GM19397 (cell line): ENCODE results near the gene ADAP1.
"Not testable (repeated sequence)": the region's sequence is repeated elsewhere in the genome, so short reads cannot be mapped to it uniquely, and the experiment has no call there.

Source experiments
- ATAC-seq: cut with Tn5 transposase; IDR thresholded peaks from one replicate; pipeline ENCODE4 v1.9.1; 2021; ENCODE audit warnings: mild to moderate bottlenecking, moderate library complexity; ENCODE audit not compliant: unreplicated experiment

The ADAP1 gene

DNA sequence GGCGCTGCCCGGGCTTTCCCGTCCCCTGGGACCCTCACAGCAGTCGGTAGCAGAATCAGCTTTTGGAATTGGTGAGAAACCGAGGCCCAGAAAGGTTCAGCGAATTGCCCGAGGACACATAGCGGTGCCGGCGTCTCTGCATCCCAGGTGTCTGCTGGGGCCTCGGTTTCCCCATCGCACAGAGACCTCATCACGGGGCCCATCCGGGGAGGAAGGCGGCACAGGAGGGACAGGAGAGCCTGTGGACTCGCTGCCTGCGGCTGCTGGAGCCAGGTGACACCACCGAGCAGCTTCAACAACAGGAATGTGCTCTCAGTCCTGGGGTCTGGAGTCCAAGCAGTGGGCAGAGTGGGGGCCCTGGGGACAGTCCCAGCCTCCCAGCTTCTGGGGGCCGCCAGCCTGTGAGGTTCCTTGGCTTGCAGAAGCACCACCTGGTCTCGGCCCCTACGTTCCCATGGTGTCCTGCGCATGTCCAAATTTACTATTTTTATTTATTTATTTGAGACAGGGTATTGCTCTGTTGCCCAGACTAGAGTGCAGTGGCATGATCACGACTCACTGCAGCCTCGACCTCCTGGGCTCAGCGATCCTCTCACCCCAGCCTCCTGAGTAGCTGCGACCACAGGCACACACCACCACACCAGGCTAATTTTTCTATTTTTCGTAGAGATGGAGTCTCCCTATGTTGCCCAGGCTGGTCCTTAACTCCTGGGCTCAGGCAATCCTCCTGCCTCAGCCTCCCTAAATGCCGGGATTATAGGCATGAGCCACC is 21.4 kb upstream of the ADAP1 start:
- ATAC-seq, result no peak

DNA sequence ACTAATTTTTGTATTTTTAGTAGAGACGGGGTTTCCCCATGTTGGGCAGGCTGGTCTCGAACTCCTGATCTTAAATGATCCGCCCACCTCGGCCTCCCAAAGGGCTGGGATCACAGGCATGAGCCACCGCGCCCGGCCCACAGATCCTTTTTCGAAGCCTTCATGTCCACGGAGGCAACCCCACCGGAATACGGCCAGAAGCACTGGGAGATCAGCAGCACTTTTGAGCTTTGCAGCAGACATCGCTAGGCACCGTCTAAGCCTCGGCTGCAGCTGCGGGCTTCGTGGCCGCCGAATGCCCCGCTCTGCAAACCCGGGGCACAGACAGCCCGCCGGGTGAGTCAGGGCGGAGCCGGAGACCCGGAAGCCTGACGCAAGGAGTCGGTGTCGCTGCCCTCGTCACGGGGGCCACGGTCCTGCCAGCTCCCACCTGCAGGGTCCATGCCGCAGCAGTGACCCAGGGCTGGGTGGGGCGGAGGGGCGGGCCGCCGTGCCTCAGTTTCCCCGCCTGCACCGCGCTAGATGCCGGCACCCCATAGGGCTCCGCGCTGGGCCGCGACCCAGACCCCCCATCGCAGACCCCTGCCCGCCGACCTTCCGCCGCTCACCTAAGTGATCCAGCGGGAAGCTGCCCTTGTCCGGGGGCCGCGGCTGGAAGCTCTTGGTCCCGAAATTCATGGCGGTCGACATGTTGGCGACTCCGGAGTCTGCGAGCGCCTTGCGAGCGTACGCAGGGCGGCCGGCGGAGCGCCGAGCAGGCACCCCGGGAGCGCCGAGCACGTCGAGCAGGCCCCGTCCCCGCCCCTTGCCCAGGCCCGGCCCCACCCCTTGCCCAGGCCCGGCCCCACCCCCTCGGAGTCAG is 20.6 kb upstream of the ADAP1 start, which contains the start of gene COX19:
Gene COX19 (minus strand): TSS at position 730 of the 862 bp plus-strand sequence. CDS start 40 bp downstream, at position 690.
- peak; percentile 71 for ATAC-seq

DNA sequence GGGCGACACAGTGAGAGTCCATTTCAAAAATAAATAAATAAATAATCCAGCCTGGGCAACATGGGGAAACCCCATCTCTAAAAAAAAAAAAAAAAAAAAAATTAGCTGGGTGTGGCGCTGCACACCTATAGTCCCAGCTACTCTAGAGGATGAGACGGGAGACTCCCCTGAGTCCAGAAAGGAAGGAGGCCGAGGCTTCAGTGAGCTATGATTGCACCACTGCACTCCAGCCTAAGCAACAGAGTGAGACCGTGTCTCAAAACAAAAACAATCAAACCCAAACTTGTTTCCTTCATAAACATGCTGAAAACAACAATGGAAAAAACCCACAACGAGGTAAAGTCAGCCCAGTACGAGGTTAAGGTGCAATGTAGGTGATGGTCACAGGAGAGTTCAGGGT is 19.7 kb upstream of the ADAP1 start:
- no peak for ATAC-seq

DNA sequence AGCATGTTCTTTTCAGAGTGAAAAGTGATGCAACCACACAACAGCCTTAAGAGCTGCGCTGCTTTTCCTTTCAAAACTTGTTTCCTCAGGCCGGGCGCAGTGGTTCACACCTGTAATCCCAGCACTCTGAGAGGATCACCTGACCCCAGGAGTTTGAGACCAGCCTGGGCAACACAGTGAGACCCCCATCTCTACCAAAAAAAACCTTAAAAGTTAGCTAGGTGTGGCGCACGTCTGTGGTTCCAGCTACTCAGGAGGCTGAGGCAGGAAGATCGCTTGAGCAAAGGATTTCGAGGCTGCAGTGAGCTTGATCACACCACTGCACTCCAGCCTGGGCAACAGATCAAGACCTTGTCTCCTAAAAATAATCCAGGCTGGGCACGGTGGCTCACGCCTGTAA is 18.8 kb upstream of the ADAP1 start:
- no peak for ATAC-seq

DNA sequence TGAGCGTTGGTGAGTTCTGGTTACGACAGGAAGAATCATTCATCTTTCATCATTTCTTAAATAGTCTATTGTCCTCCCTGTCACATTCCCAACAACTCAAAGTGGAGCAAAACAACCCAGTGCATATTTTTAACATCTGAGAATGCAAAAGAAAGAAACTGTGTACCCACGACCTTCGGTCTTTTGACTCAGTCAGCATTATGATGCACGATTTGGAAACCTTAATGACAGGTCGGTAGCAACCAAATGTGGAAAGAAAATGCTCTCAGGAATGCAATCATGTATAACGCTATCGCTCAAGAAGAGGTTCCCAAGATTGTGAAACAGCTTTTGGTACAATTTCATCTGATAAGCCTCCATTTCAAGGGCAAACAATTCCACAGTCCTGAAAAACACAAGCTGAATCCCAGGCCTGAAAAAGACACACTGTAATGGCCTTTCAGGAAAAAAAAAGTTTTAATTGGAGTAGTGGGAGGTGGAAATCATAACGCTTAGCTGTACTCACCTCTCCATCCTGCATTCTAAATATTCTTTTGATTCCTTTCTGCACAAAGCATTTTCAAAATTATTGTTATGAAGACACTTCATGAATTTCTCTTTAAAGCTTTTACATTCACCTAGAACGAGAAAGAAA is 18.3 kb upstream of the ADAP1 start:
- ATAC-seq, result no peak

DNA sequence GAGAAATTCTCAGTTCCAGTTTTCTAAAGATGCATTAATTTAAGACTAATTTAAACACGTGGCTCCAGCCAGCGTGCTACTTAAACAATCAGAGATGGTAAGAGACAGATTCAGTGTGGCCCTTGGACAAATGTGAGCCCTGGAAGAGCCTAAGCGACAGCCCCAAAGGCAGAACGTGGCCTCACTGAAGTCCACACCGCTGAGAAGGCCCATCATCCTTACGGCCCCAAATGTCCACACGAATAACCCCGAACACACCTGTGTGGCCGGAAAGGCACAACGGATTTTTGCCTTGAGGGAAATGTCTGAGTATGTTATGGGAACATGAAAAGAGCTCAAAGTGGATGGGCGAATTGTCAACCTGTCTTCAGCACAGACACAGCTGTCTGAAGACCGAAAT is 17.6 kb upstream of the ADAP1 start:
- ATAC-seq, result no peak

DNA sequence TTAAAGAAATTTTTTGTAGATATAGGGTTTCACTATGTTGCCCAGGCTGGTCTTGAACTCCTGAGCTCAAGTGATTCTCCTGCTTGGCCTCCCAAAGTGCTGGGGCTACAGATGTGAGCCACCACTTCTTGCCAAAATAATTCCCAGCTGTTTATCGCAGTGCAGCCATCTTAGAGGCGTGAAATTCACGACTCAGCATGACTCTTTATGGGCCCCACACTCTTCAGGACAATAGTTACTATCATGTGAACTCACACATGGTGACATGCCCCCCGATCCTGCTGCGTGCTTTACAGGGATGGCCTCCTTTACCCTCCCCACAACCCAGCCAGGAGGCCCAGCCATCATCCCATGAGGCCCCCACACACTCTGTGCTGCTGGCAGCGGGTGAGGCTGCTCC is 16.3 kb upstream of the ADAP1 start:
- no peak for ATAC-seq

DNA sequence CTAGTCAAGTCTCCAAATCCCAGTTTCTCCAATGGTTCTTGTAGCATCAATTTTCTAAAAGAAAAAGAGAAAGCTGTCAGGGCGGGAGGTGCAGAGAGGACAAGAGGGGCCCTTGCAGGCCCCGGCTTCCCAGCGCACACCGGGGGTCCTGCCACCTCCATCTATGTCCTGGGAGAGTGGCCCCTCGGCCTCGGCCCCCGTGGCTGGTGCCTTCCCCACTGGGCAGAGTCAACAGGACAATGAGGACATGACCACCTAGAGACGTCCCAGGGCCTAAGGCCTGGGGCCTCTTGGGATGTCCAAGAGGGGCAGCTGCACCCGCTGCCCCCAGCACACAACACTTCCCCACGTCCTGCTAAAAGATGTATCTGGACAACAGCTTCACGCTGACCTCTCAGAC is 14.9 kb upstream of the ADAP1 start:
- ATAC-seq, result no peak

DNA sequence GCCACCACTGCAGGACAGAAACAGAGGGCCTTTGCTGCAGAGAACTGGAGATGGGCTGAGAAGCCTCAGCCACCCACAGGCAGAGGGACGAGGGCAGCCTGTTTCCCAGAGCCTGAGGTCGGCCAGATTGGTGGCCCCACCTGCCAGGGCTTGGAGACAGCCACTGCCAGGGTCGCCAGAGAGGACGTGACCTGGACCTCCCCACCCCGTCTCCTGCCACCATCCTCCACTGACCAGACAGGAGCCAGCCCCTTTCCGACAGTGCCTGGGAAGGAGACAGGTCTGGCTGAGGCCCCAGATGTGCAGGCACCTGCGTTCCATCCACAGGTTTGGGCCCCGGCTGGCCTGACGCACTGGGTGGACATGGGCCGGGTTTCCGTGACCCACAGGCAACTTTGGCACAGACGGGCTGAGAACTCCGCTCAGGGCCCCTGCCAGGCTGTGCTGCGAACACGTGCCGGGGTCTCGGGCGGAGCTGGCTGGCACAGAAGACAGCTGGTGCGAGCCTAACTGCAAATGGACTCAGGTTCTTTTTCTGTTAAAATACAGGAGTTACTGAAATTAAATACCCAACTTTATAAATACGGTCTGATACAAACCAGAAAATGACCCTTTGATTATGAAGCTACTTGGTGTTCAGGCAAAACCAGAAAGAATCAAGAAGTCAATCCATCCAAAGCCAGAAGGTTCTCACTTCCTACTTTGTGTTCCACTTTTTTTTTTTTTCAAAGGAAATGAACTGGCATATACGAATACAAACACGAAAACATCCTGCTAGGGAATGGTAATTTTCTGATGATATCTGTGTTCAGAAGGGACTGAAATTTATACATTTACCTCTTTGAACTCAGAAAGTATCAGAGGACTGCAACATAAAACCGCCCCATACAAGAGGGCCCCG is 14.0 kb upstream of the ADAP1 start:
- ATAC-seq, result no peak

DNA sequence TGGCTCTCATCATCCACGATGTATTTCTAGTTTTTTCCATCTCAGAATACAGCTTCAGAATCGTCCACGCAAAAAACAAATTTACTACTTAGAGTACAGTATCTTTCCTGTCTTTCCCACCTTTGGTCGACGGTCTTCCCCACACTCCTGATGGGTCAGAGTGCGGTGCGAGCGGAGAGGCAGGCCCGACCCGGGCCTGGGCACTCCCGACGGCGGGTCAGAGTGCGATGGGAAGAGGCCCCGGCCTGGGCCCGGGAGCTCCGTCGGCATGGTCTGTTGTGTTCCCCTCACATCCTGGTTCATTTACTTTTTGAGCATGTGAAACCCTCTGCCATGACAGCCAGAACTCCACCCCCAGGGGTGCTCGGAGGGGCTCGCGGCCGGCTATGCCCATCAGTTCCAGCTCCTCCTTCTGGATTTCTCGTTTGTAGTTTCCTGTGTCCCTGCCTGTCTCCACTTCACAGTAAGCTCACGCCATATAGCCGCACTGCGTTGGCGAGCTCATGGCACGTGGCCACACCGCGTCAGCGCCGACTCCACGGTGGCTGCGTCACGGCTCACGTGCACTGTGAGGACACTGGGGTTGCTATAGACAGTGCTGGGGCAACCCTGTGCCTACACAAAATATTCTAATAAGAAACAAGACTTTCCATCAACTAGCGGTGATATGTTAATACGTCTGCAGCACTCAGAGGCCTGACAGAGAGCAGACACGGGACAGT is 13.0 kb upstream of the ADAP1 start:
- ATAC-seq, result no peak

DNA sequence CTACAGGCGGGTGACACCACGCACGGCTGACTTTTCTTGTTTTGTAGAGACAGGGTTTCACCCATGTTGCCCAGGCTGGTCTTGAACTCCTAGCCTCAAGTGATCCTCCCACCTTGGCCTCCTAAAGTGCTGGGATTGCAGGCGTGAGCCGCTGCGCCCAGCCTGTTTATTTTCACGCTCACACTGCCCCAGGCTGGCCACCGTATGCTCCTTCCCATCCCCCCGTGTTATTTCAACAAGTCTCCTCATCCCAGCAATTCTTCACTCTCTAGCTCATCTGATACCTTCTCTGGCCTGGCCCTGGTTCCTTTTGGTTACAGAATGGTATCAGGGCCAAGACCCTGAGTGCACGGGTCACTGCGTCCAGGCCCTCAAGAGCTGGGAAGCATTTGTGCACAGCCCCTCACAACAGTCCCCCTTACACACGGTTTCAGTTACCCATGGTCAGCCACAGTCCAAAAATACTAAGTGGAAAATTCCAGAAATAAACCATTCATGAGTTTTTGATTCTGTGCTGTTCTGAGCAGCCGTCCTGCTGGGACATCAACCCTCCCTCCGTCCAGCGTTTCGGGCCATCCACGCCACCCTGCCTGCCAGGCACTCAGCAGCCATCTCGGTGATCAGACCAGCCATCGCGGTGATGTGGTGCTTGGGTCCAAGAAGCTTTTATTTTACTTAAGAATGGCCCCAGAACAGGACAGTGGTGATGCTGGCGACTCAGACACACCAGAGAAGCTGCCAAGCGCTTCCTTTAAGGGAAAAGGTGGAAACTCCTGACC is 12.0 kb upstream of the ADAP1 start:
- no peak for ATAC-seq

DNA sequence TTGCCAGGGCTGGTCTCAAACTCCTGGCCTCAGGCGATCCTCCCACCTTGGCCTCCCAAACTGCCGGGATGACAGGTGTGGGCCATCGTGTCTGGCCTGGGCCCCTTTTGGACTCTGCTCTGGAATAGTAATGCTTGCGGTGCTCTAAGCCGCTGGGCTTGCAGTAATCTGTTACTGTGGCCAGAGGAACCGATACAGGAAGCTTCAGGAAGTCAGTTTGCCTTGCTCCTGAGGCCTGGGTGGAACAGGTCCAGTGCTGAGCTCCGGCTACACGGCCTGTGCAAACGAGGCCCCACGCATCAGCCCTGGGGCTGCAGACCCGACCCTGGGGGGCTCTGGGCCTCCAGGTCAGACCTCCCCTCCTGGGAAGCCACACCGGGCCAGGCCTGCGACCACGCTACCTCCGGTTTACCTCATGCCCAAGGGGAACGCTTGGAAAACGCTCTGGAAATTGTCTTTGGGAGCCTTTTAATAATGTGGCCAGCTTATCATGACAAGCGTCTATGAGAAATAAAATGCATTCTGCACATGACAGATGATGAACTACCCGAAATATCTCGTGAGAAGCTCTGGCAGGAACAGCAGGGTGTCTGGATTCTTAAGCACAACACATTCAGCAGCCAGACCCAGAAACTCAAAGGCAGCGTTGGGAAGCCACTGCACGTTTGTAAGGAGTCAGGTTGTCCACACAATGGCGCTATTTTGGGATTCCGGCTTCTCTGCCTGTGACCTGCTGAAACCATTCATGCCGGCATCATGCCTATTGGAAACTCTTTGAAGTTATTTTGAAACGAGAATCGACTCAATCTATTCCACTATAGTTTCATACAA is 10.1 kb upstream of the ADAP1 start:
- no peak for ATAC-seq

DNA sequence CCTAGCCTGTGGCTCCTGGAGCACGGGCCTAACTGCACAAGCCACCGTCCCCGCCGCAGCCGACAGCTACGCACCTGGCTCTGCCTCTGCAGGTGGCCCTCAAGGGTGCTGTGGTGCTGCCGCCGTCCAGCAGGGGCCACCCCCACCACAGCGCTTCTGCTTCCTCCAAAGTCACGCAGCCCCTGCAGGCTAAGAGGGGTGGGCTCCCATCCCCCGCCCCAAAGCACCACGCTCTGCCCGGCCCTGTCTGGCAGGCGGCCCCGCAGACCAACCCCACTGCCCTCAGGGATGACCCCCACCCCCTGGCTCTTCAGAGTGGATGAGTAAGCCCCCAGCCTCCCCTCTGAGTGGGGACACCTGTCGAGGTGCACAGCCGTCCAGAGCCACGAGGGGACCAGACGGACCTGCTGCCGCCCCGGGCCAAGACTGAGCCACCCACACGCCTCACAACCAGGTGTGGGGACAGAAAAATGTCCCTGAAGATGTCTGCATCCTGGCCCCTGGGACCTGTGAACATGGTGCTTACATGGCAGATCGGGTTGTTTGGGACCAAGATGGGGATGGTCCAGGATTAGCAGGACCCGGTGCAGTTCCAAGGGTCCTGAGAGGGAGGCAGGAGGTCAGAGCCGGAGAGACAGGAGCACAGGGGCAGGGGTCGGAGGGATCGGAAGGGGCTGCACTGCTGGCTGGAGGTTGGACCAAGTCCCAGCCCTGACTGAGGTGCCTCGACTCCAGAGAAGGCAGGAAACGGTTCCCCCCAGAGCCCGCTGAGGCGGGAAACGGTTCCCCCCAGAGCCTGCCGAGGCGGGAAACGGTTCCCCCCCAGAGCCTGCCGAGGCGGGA is 9.0 kb upstream of the ADAP1 start:
- no peak for ATAC-seq

DNA sequence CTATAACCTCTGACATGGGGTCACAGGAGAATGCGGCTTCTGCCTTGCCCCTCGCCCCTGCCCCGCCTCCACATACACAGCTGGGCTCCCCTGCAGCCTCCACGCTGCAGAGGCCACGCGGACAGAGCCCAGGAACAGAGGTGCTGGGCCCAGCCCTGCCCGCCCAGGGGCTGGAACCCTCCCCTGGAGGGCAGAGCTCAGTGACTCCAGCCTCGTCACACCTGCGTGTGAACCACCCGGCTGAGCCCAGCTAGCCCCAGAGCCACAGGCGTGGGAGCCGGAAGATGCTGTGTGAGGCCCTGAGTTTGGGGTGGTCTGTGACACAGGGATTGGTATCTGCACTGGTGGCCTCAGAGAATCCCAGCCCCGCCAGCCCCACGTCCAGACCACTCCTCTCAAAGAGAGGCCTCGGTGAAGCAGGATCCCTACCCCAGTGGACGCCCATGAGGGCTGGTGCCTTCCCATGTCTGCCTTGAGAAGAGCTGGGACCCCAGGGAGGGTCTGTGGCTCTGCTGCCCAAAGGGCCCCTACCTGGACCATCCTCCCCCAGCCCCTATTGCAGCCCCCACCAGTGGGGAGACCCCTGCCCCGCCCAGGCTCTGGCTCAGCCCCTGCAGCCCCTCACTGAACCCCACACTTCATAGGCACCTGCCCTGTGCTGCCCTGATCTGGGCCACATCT is 8.1 kb upstream of the ADAP1 start:
- no peak for ATAC-seq

DNA sequence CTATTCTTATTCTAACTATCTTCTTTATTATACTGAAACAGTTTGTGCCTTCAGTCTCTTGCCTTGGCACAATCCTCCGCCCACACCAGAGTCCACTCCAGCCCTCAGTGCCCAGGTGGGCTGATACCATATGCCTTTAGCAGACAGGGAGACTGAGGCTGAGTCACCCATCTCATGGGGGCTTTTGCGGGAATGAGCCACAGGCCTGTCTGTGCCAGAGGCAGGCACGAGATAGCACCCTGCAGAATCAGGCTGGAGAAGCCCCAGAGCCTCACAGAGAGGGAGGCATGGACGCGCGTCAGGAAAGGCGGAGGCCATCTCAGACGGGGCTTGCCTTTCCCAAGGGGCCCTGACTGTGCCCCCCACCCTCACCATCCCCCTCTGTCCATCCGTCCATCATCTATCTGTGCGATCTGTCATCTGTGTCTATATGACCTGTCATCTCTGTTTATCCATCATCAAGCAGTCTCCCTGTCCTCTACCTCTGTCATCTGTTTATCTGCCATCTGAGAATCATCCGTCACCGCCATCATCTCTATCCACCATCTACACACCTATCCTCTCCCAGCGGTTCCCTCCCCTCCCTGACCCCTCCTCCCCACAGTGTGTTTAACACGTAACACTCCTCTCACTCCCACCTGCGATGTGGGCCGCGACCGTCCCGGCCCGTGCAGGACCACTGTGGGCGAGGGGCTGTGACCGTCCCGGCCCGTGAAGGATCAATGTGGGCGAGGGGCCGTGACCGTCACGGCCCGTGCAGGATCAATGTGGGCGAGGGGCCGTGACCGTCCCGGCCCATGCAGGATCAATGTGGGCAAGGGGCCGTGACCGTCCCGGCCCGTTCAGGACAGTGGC is 7.3 kb upstream of the ADAP1 start:
- no peak for ATAC-seq

DNA sequence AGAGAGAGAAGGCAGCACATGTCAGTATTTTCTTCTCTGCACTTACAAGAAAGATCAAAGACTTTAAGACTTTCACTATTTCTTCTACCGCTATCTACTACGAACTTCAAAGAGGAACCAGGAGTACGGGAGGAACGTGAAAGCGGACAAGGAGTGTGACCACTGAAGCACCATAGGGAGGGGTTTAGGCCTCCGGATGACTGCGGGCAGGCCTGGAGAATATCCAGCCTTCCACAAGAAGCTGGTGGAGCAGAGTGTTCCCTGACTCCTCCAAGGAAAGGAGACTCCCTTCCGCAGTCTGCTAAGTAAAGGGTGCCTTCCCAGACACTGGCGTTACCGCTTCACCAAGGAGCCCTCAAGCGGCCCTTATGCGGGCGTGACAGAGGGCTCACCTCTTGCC is 6.5 kb upstream of the ADAP1 start:
- ATAC-seq, result not testable (repeated sequence)
